Measurements from ENCODE around the gene POLQ. TPM values are rescaled to one million over a fixed set of nuclear protein-coding genes. Genes with fewer than 3 reads are reported as not detected.
"Not testable (repeated sequence)": the region's sequence is repeated elsewhere in the genome, so short reads cannot be mapped to it uniquely, and the experiment has no call there.

POLQ gene
- 1 to 10 TPM; 2.1 to 3.2 TPM for polyA plus RNA-seq

- Histone ChIP-seq H3K27me3 (ENCODE audit: control insufficient read depth in 1 of 2, insufficient read depth in 2 of 2, low read length in 2 of 2) (no peaks in the 10 kb centered on the region), H3K9me3 (ENCODE audit: control insufficient read depth in 2 of 2, insufficient read depth in 1 of 2, low read depth in 1 of 2, low read length in 1 of 2) (no peaks in the 10 kb centered on the region), H3K4me3 (ENCODE audit: low read depth in 1 of 2, low read length in 2 of 2) (peak within 1 kb of the TSS; percentile 62 to 84), H3K27ac (ENCODE audit: low read depth in 2 of 2, low read length in 1 of 2) (peak within 1 kb of the TSS; percentile 80 to 91), H3K36me3 (ENCODE audit: control insufficient read depth in 2 of 2, insufficient read depth in 2 of 2, low read length in 1 of 2) (no peaks in the 10 kb centered on the region), H3K4me1 (ENCODE audit: control insufficient read depth in 2 of 2, insufficient read depth in 2 of 2, low read length in 1 of 2) (peaks cover 0 to 5% of the 10 kb centered on the region in 2 donors)
- WGBS, 2 donors, result 0 to 1% methylated on average over 42 of the region's 42 CpGs
These were observed at the start of gene POLQ for GRCh38 chr3:121545574-121546455. POLQ (minus strand) TSS chr3:121545988; CDS start chr3:121545877, 111 bp downstream.

- no peaks in the 10 kb centered on the region for H3K36me3 ChIP-seq (ENCODE audit: control insufficient read depth in 2 of 2, insufficient read depth in 2 of 2, low read length in 1 of 2)
These were observed 49.1 kb upstream of the POLQ start for GRCh38 chr3:121594850-121595249.

GRCh38 chr3:121593806-121594205 lies 48.0 kb upstream of the POLQ start:
- H3K9me3 ChIP-seq (ENCODE audit: control insufficient read depth in 2 of 2, insufficient read depth in 1 of 2, low read depth in 1 of 2, low read length in 1 of 2); H3K36me3 ChIP-seq (ENCODE audit: control insufficient read depth in 2 of 2, insufficient read depth in 2 of 2, low read length in 1 of 2); H3K27ac ChIP-seq (ENCODE audit: low read depth in 2 of 2, low read length in 1 of 2); H3K4me1 ChIP-seq (ENCODE audit: control insufficient read depth in 2 of 2, insufficient read depth in 2 of 2, low read length in 1 of 2); H3K27me3 ChIP-seq (ENCODE audit: control insufficient read depth in 1 of 2, insufficient read depth in 2 of 2, low read length in 2 of 2); H3K4me3 ChIP-seq (ENCODE audit: low read depth in 1 of 2, low read length in 2 of 2): not testable (repeated sequence)
- 93 to 94% methylated on average over 4 of the region's 4 CpGs for WGBS, 2 donors

More at GRCh38 chr3:121594850-121595249, 49.1 kb upstream of the POLQ start:
- H3K4me3 ChIP-seq (ENCODE audit: low read depth in 1 of 2, low read length in 2 of 2), result no peak overlapping the region
- WGBS, 2 donors, result 73 to 77% methylated on average over 2 of the region's 2 CpGs
- no peaks in the 10 kb centered on the region for H3K9me3 ChIP-seq (ENCODE audit: control insufficient read depth in 2 of 2, insufficient read depth in 1 of 2, low read depth in 1 of 2, low read length in 1 of 2)
- H3K27me3 ChIP-seq (ENCODE audit: control insufficient read depth in 1 of 2, insufficient read depth in 2 of 2, low read length in 2 of 2), result no peaks in the 10 kb centered on the region
- H3K4me1 ChIP-seq (ENCODE audit: control insufficient read depth in 2 of 2, insufficient read depth in 2 of 2, low read length in 1 of 2), result no peaks in the 10 kb centered on the region
- H3K27ac ChIP-seq (ENCODE audit: low read depth in 2 of 2, low read length in 1 of 2), result no peak overlapping the region

- Histone ChIP-seq H3K27me3 (ENCODE audit: control insufficient read depth in 1 of 2, insufficient read depth in 2 of 2, low read length in 2 of 2) (no peaks in the 10 kb centered on the region), H3K36me3 (ENCODE audit: control insufficient read depth in 2 of 2, insufficient read depth in 2 of 2, low read length in 1 of 2) (no peaks in the 10 kb centered on the region), H3K27ac (ENCODE audit: low read depth in 2 of 2, low read length in 1 of 2) (no peak within 1 kb of the TSS), H3K4me3 (ENCODE audit: low read depth in 1 of 2, low read length in 2 of 2) (no peak within 1 kb of the TSS), H3K9me3 (ENCODE audit: control insufficient read depth in 2 of 2, insufficient read depth in 1 of 2, low read depth in 1 of 2, low read length in 1 of 2) (no peaks in the 10 kb centered on the region), H3K4me1 (ENCODE audit: control insufficient read depth in 2 of 2, insufficient read depth in 2 of 2, low read length in 1 of 2) (no peaks in the 10 kb centered on the region)
- WGBS, 2 donors, result 50 to 58% methylated on average over 11 of the region's 11 CpGs
These were observed 47.3 kb upstream of the POLQ start, which contains the start of gene FBXO40 for GRCh38 chr3:121592856-121593702. FBXO40 (plus strand) TSS chr3:121593379; CDS start chr3:121620576, 27,197 bp downstream.

DNA sequence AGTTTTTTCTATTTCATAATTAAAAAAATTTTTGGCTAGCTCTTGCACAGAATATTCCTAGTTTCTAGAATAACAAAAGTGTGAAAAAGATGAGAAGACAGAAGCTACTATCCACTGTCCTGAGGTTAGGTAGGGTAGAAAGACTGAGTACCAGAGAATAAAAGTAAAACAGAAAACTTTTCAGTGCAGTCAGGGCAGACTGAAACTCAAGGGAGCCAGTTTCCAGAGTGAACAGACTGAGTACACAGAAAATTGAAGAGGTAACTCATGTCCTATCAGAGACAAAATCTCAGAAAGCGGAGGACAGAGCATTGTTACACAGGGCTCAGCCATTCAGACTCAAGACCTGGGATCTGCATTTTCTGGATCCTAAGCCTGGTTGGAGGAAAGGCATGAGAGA lies 38.6 kb upstream of the POLQ start:
- Histone ChIP-seq H3K27me3 (ENCODE audit: control insufficient read depth in 1 of 2, insufficient read depth in 2 of 2, low read length in 2 of 2) (no peaks in the 10 kb centered on the region), H3K4me3 (ENCODE audit: low read depth in 1 of 2, low read length in 2 of 2) (no peak overlapping the region), H3K9me3 (ENCODE audit: control insufficient read depth in 2 of 2, insufficient read depth in 1 of 2, low read depth in 1 of 2, low read length in 1 of 2) (no peaks in the 10 kb centered on the region), H3K27ac (ENCODE audit: low read depth in 2 of 2, low read length in 1 of 2) (no peak overlapping the region), H3K4me1 (ENCODE audit: control insufficient read depth in 2 of 2, insufficient read depth in 2 of 2, low read length in 1 of 2) (no peaks in the 10 kb centered on the region), H3K36me3 (ENCODE audit: control insufficient read depth in 2 of 2, insufficient read depth in 2 of 2, low read length in 1 of 2) (no peaks in the 10 kb centered on the region)
- WGBS, 2 donors, result 87 to 88% methylated on average over 1 of the region's 1 CpG

DNA sequence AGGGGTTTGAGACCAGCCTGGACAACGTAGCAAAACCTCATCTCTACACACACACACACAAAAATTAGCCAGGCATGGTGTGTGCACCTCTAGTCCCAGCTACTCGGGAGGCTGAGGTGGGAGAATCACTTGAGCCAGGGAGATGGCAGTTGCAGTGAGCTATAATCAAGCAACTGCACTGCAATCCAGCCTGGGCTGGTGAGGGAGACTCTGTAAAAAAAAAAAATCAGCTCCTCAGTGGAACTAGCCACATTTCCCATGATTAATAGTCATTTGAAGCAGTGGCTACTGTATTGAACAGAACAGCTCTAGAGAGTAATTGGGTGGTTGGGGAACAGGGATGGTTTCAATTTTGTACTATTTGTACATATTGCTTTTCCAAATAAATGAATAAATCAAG lies 35.9 kb upstream of the POLQ start:
- no peaks in the 10 kb centered on the region for H3K4me1 ChIP-seq (ENCODE audit: control insufficient read depth in 2 of 2, insufficient read depth in 2 of 2, low read length in 1 of 2)
- 68% methylated on average over 2 of the region's 2 CpGs for WGBS, 2 donors

DNA sequence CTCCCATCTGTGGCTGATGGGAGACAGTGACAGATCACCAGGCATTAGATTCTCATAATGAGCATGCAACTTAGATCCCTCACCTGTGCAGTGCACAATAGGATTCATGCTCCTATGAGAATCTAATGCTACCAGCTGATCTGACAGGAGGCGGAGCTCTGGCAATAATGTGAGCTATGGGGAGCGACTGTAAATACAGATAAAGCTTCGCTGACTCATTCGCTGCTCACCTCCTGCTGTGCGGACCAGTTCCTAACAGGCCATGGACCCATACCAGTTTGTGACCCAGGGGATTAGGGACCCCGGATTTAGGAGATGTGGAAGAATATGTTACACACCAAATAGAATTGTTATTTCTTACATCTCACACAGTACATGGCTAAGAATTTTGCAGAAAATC lies 28.7 kb upstream of the POLQ start:
- no peaks in the 10 kb centered on the region for H3K36me3 ChIP-seq (ENCODE audit: control insufficient read depth in 2 of 2, insufficient read depth in 2 of 2, low read length in 1 of 2)
- 40 to 51% methylated on average over 6 of the region's 6 CpGs for WGBS, 2 donors
- no peaks in the 10 kb centered on the region for H3K9me3 ChIP-seq (ENCODE audit: control insufficient read depth in 2 of 2, insufficient read depth in 1 of 2, low read depth in 1 of 2, low read length in 1 of 2)
- H3K27ac ChIP-seq (ENCODE audit: low read depth in 2 of 2, low read length in 1 of 2), result no peak overlapping the region
- no peak overlapping the region for H3K4me3 ChIP-seq (ENCODE audit: low read depth in 1 of 2, low read length in 2 of 2)
- no peaks in the 10 kb centered on the region for H3K27me3 ChIP-seq (ENCODE audit: control insufficient read depth in 1 of 2, insufficient read depth in 2 of 2, low read length in 2 of 2)
- H3K4me1 ChIP-seq (ENCODE audit: control insufficient read depth in 2 of 2, insufficient read depth in 2 of 2, low read length in 1 of 2), result no peaks in the 10 kb centered on the region

More for the DNA sequence above, 35.9 kb upstream of the POLQ start:
- Histone ChIP-seq H3K9me3 (ENCODE audit: control insufficient read depth in 2 of 2, insufficient read depth in 1 of 2, low read depth in 1 of 2, low read length in 1 of 2) (no peaks in the 10 kb centered on the region), H3K27ac (ENCODE audit: low read depth in 2 of 2, low read length in 1 of 2) (no peak overlapping the region), H3K4me3 (ENCODE audit: low read depth in 1 of 2, low read length in 2 of 2) (no peak overlapping the region), H3K36me3 (ENCODE audit: control insufficient read depth in 2 of 2, insufficient read depth in 2 of 2, low read length in 1 of 2) (no peaks in the 10 kb centered on the region), H3K27me3 (ENCODE audit: control insufficient read depth in 1 of 2, insufficient read depth in 2 of 2, low read length in 2 of 2) (no peaks in the 10 kb centered on the region)

DNA sequence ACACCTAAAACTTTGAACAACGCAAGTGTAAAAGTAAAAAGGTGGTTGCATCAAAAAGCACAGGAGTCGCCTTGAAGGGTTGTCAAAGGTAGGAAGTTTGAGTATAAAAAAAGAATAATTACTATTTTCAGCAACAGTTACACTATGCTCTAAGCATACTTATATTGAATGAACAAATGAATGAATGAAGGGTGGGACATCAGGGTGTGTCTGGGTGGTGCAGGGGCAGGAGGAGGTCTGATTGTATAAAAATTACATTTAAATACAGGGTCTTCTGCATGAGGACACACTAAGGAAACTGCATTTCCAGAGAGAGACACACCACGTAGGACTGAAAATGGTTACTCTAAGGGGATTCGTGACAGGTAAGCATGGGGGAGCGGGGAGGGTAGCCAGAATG lies 21.9 kb upstream of the POLQ start, which contains the start of gene ARGFX:
ARGFX (plus strand) TSS at position 301 of the 400 bp plus-strand sequence. CDS start 2,765 bp downstream, outside the sequence.
- H3K27me3 ChIP-seq (ENCODE audit: control insufficient read depth in 1 of 2, insufficient read depth in 2 of 2, low read length in 2 of 2), result no peaks in the 10 kb centered on the region
- no peaks in the 10 kb centered on the region for H3K4me1 ChIP-seq (ENCODE audit: control insufficient read depth in 2 of 2, insufficient read depth in 2 of 2, low read length in 1 of 2)
- H3K36me3 ChIP-seq (ENCODE audit: control insufficient read depth in 2 of 2, insufficient read depth in 2 of 2, low read length in 1 of 2), result no peaks in the 10 kb centered on the region
- 90 to 91% methylated on average over 5 of the region's 5 CpGs for WGBS, 2 donors
- H3K9me3 ChIP-seq (ENCODE audit: control insufficient read depth in 2 of 2, insufficient read depth in 1 of 2, low read depth in 1 of 2, low read length in 1 of 2), result no peaks in the 10 kb centered on the region
- H3K27ac ChIP-seq (ENCODE audit: low read depth in 2 of 2, low read length in 1 of 2), result no peak within 1 kb of the TSS
- no peak within 1 kb of the TSS for H3K4me3 ChIP-seq (ENCODE audit: low read depth in 1 of 2, low read length in 2 of 2)

GRCh38 chr3:121566773-121567172 lies 21.0 kb upstream of the POLQ start:
- Histone ChIP-seq H3K9me3 (ENCODE audit: control insufficient read depth in 2 of 2, insufficient read depth in 1 of 2, low read depth in 1 of 2, low read length in 1 of 2) (no peaks in the 10 kb centered on the region), H3K36me3 (ENCODE audit: control insufficient read depth in 2 of 2, insufficient read depth in 2 of 2, low read length in 1 of 2) (no peaks in the 10 kb centered on the region), H3K4me3 (ENCODE audit: low read depth in 1 of 2, low read length in 2 of 2) (no peak overlapping the region), H3K27me3 (ENCODE audit: control insufficient read depth in 1 of 2, insufficient read depth in 2 of 2, low read length in 2 of 2) (no peaks in the 10 kb centered on the region), H3K4me1 (ENCODE audit: control insufficient read depth in 2 of 2, insufficient read depth in 2 of 2, low read length in 1 of 2) (no peaks in the 10 kb centered on the region), H3K27ac (ENCODE audit: low read depth in 2 of 2, low read length in 1 of 2) (no peak overlapping the region)
- WGBS, 2 donors, result 64 to 77% methylated on average over 9 of the region's 9 CpGs
